DND-41 (cell line): ENCODE data around the gene YPEL3.

Source experiments
- ATAC-seq: fragments of 200-7000 bp; cut with Tn5 transposase; 3 replicates; pipeline ENCODE4 v1.9.1; 2021; ENCODE audit warnings: low read depth; ENCODE audit not compliant: insufficient read depth
- DNase-seq: peaks from one replicate; pipeline ENCODE4 v3.0.0-alpha.2; 2020
- H2AFZ ChIP-seq: 2 replicates; pipeline ENCODE4 v1.6.0; 2012; ENCODE audit warnings: low read depth, low read length
- H3K27ac ChIP-seq: 2 replicates; pipeline ENCODE4 v1.5.1; 2012; ENCODE audit warnings: low read length, inconsistent platforms
- H3K27me3 ChIP-seq: fragments of 200-600 bp; sonication (generic); 2 replicates; pipeline ENCODE4 v1.6.0; 2012; ENCODE audit warnings: low read length, mild to moderate bottlenecking, inconsistent platforms; ENCODE audit not compliant: insufficient read depth, poor library complexity
- H3K36me3 ChIP-seq: 2 replicates; pipeline ENCODE4 v1.5.1; 2012; ENCODE audit warnings: low read length, inconsistent platforms; ENCODE audit not compliant: insufficient read depth
- H3K4me1 ChIP-seq: 2 replicates; pipeline ENCODE4 v1.5.1; 2012; ENCODE audit warnings: mild to moderate bottlenecking, low read length; ENCODE audit not compliant: insufficient read depth
- H3K4me2 ChIP-seq: 2 replicates; pipeline ENCODE4 v1.6.0; 2012; ENCODE audit warnings: mild to moderate bottlenecking, moderate library complexity, low read length, inconsistent platforms; ENCODE audit not compliant: insufficient read depth
- H3K4me3 ChIP-seq, 2 experiments: fragments of 200-600 bp in 1 of 2; shearing (Covaris generic) in 1 of 2; 2 replicates each; pipeline ENCODE4 v1.5.1; 2012 to 2016; ENCODE audit warnings: inconsistent platforms in 2 of 2, low read length in 2 of 2, mild to moderate bottlenecking in 2 of 2, low read depth in 1 of 2, moderate library complexity in 1 of 2
- H3K79me2 ChIP-seq: 2 replicates; pipeline ENCODE4 v1.6.0; 2012; ENCODE audit warnings: low read length, inconsistent platforms; ENCODE audit not compliant: insufficient read depth
- H3K9ac ChIP-seq: 2 replicates; pipeline ENCODE4 v1.6.0; 2012; ENCODE audit warnings: low read depth, mild to moderate bottlenecking, inconsistent platforms, low read length, moderate library complexity
- H3K9me3 ChIP-seq: 2 replicates; pipeline ENCODE4 v1.5.1; 2012; ENCODE audit warnings: low read length, moderate library complexity, mild to moderate bottlenecking, inconsistent platforms; ENCODE audit not compliant: insufficient read depth, severe bottlenecking
- H4K20me1 ChIP-seq: 2 replicates; pipeline ENCODE4 v1.6.0; 2012; ENCODE audit warnings: low read length; ENCODE audit not compliant: insufficient read depth
- CTCF ChIP-seq: IDR thresholded peaks from 2 replicates; pipeline ENCODE4 v1.5.1; 2012; ENCODE audit warnings: borderline replicate concordance, low read length, moderate library complexity, mild to moderate bottlenecking; ENCODE audit not compliant: poor library complexity, severe bottlenecking; ENCODE audit errors: extremely low read depth
- EZH2 ChIP-seq: IDR thresholded peaks from 3 replicates; pipeline ENCODE4 v1.6.1; 2012; ENCODE audit warnings: borderline replicate concordance, low read depth, mild to moderate bottlenecking, moderate library complexity, low read length, inconsistent platforms; ENCODE audit not compliant: severe bottlenecking

The YPEL3 gene

GRCh38 chr16:30060836-30061554 is 35.0 kb downstream of the YPEL3 start:
- H3K4me1 ChIP-seq, result peaks cover 11% of the 10 kb centered on the region
- no peak overlapping the region for H3K4me2 ChIP-seq
- H3K27ac ChIP-seq, result no peak overlapping the region
- H2AFZ ChIP-seq, result no peak overlapping the region
- no peak for TF ChIP-seq CTCF
- no peak for TF ChIP-seq EZH2
- DNase-seq (no peak), ATAC-seq (no peak)
- H3K9ac ChIP-seq, result no peak overlapping the region
- H3K79me2 ChIP-seq, result peaks cover 27% of the 10 kb centered on the region
- no peaks in the 10 kb centered on the region for H3K9me3 ChIP-seq
- H3K27me3 ChIP-seq, result no peaks in the 10 kb centered on the region
- H3K36me3 ChIP-seq, result peaks cover 7% of the 10 kb centered on the region
- peaks cover 4% of the 10 kb centered on the region for H4K20me1 ChIP-seq
- no peak overlapping the region for H3K4me3 ChIP-seq

DNA sequence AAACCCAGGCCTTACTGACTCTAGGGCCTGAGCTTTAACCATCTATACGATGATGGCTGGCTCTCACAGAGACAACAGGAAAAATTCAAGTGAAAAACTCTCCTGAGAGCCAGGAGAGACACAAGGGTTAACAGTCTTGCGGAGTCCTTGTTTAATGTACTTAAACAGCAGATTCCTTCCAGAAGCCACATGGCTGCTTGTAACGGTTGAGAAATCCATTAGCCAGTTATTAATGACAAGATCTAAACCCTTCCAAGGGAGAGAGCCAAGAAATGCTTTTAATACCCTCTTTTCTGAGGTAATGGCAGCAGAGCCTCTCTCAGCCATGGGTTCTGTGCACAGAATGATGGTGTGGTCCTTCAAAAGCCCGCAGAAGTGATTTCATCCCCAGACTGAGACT is 35.7 kb downstream of the YPEL3 start:
- H4K20me1 ChIP-seq, result no peaks in the 10 kb centered on the region
- TF ChIP-seq CTCF, result no peak
- TF ChIP-seq EZH2, result no peak
- H3K9ac ChIP-seq, result no peak overlapping the region
- no peak overlapping the region for H3K4me2 ChIP-seq
- ATAC-seq (no peak), DNase-seq (no peak)
- peaks cover 12% of the 10 kb centered on the region for H3K4me1 ChIP-seq
- peaks cover 23% of the 10 kb centered on the region for H3K79me2 ChIP-seq
- no peak overlapping the region for H3K4me3 ChIP-seq
- H3K27me3 ChIP-seq, result no peaks in the 10 kb centered on the region
- peaks cover 3% of the 10 kb centered on the region; the same call in 1 of the 2 replicates for H3K36me3 ChIP-seq
- no peak overlapping the region for H3K27ac ChIP-seq
- no peaks in the 10 kb centered on the region for H3K9me3 ChIP-seq
- no peak overlapping the region for H2AFZ ChIP-seq

DNA sequence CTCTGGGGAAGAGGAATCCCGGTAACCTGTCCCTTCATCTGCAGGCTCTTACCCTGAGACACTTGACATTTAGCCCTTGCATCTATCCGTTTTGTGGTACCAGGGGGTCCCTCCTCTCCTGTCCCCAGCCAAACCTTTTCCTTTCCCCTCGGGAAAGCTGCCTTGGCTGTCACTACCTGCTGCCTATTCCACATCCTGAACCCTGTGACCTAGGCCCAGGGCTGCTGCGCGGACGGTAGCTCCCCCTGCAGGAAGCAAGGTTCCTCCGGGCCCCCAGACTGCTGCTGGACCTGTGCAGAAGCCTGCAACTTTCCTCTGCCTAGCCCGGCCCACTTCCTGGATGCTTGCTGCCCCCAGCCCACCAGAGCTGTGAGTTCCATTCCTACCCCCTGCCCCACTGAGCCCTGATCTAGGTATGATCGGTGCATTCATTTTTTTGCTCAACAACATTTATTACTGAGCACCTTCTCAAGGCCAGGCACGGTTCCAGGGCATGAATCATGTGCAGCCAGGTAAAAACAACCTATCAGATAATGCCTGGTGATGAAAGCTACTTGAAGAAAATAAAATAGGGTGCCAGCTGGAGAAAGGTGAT is 41.0 kb downstream of the YPEL3 start:
- Histone ChIP-seq H3K4me3 (peak overlapping the region in 1 of 2 experiments; percentile 26; a peak in 1 of 4 replicates), H3K9ac (peak overlapping the region; percentile 42; the same call in 1 of the 2 replicates), H3K4me1 (peaks cover 32% of the 10 kb centered on the region), H3K79me2 (peaks cover 18% of the 10 kb centered on the region), H2AFZ (no peak overlapping the region), H3K27ac (peak overlapping the region; percentile 41), H3K27me3 (no peaks in the 10 kb centered on the region), H3K36me3 (peaks cover 3% of the 10 kb centered on the region; the same call in 1 of the 2 replicates), H3K4me2 (peak overlapping the region; percentile 97), H3K9me3 (no peaks in the 10 kb centered on the region), H4K20me1 (no peaks in the 10 kb centered on the region)
- peak; percentile 67 for DNase-seq
- TF ChIP-seq EZH2, result no peak
- peak; percentile 71 for TF ChIP-seq CTCF
- ATAC-seq, result peak; percentile 73
